ENCODE data around the gene FAM163B.

FAM163B gene

DNA sequence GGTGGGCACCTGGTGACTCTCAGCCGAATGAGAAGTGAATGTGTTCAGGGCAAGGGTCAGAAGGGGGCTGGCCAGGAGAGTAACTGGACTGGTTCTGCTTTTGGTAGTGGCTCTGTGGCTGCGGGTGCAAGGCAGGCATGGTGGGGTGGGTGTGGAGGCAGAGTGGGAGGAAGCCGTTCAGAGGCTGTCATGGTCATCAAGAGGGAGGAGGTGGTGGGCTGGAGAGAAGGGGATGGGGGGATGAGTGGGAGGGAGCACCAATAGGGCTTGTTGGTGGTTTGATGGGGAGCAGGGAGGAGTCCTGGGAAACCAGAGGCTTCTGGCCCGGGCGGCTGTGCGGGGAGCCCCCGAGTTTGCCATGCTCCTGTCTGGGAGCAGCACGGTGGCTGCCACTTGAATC lies 13.3 kb downstream of the FAM163B start:
- no peak for TF ChIP-seq CTCF (conservative IDR thresholded peaks at IDR 0.05; ENCODE audit: control insufficient read depth, insufficient read depth, low read depth, low read length)
- no peak overlapping the region for H3K4me3 ChIP-seq (ENCODE audit: control insufficient read depth, low read depth, low read length)
- DNase-seq (ENCODE audit: low read depth): no peak

DNA sequence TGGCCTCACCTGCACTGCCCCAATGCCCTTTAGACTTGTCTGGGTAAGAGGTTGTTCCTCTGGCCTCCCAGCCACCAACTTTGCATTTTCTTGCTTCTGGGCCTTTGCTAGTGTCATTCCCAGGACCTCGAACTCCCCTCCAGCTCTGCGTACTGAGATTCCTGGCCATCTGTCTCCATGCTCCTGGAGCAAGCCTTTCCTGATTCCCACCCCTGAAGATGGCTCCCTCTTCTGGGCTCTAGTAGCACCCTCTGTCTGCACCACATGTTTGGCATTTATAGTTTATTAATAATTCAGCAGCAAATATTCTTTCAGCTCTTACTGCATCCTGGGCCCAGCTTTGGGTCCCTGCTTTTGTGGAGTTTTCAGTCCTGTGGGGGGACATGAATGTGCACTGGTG lies 14.9 kb downstream of the FAM163B start:
- no peak for DNase-seq (ENCODE audit: low read depth)
- H3K4me3 ChIP-seq (ENCODE audit: control insufficient read depth, low read depth, low read length): no peak overlapping the region
- no peak for TF ChIP-seq CTCF (conservative IDR thresholded peaks at IDR 0.05; ENCODE audit: control insufficient read depth, insufficient read depth, low read depth, low read length)

- DNase-seq (ENCODE audit: low read depth): no peak
- TF ChIP-seq CTCF (conservative IDR thresholded peaks at IDR 0.05; ENCODE audit: control insufficient read depth, insufficient read depth, low read depth, low read length): no peak
- H3K4me3 ChIP-seq (ENCODE audit: control insufficient read depth, low read depth, low read length): no peak overlapping the region
Measured at GRCh38 chr9:133593587-133594253, 15.5 kb downstream of the FAM163B start.

- peak; percentile 14 for DNase-seq (ENCODE audit: low read depth)
- peak; percentile 22 for TF ChIP-seq CTCF (conservative IDR thresholded peaks at IDR 0.05; ENCODE audit: control insufficient read depth, insufficient read depth, low read depth, low read length)
- H3K4me3 ChIP-seq (ENCODE audit: control insufficient read depth, low read depth, low read length): no peak overlapping the region
Measured at GRCh38 chr9:133592731-133593409, 16.3 kb downstream of the FAM163B start.

DNA sequence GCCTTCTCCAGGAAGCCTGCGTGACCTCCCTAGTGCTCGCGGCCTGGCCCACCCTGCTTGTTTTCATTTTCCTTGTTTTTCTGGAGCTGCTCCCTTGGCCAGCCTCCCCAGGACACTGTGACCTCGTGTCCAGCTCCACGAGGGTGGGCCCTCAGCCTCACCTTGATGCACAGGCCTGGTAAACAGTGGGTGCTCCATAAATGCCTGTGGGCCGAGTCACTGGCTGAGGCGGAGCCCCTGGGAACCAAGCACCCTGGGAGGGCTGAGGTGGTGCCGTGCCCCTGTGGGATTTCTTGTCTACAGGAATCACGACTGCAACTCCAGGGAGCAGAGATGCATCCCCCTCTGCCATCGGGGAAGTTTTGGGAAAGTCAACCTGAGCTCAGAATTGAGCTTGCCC lies 17.2 kb downstream of the FAM163B start:
- TF ChIP-seq CTCF (conservative IDR thresholded peaks at IDR 0.05; ENCODE audit: control insufficient read depth, insufficient read depth, low read depth, low read length): no peak
- no peak overlapping the region for H3K4me3 ChIP-seq (ENCODE audit: control insufficient read depth, low read depth, low read length)
- no peak for DNase-seq (ENCODE audit: low read depth)

- DNase-seq (ENCODE audit: low read depth): no peak
- no peak overlapping the region for H3K4me3 ChIP-seq (ENCODE audit: control insufficient read depth, low read depth, low read length)
- TF ChIP-seq CTCF (conservative IDR thresholded peaks at IDR 0.05; ENCODE audit: control insufficient read depth, insufficient read depth, low read depth, low read length): no peak
Measured at GRCh38 chr9:133591116-133591910, 17.9 kb downstream of the FAM163B start.
